ENCODE measurements around the gene C4orf50. TPM values are rescaled to one million over a fixed set of nuclear protein-coding genes. Genes with fewer than 3 reads are reported as not detected.

The C4orf50 gene
- total RNA-seq, 1 donor: not detected

DNA sequence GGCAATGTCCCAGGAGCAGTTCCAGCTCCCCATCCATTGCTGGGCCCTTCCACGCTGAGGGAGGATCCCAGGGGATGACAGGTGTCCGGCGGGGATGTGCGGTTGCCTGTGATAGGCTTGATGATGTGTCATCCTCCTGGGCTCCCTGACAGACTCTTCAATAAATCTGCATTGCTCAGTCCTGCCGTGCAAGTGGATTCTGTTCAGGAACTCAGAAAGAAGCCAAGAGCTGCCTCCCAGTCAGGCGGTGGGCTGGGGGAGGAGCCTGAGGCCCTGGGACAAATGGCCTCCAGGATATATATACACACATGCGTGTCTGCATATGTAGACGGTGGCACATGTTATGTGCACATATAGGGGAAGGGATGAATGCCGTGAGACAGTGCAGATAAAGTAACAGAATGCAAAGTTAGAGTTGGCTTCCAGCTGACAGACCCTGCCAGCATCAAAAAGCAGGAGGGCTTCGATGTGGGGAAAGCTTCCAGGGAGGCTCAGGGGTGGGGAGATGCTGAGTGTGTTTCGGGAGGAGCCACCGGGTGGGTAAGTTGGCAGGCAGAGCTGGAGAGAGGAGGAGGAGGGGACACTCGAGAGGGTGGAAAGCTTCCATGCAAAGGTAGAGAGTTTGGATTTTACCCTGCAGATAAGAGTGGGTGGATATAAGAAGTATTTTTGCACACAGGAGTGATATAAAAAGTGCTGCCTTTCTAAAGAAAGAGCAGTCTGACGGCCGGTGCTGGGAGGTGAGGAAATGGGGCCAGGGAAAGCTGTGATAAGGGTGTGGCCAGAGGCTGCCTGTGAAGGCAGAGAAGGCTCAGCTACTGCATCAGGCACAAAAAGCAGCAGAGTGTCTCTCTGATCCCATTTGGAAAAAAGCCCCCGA is 96.9 kb downstream of the C4orf50 start:
- DNase-seq (ENCODE audit: low read depth): no peak
- H3K4me3 ChIP-seq (ENCODE audit: low read depth, low read length): no peak overlapping the region
- TF ChIP-seq, protein P1, sequence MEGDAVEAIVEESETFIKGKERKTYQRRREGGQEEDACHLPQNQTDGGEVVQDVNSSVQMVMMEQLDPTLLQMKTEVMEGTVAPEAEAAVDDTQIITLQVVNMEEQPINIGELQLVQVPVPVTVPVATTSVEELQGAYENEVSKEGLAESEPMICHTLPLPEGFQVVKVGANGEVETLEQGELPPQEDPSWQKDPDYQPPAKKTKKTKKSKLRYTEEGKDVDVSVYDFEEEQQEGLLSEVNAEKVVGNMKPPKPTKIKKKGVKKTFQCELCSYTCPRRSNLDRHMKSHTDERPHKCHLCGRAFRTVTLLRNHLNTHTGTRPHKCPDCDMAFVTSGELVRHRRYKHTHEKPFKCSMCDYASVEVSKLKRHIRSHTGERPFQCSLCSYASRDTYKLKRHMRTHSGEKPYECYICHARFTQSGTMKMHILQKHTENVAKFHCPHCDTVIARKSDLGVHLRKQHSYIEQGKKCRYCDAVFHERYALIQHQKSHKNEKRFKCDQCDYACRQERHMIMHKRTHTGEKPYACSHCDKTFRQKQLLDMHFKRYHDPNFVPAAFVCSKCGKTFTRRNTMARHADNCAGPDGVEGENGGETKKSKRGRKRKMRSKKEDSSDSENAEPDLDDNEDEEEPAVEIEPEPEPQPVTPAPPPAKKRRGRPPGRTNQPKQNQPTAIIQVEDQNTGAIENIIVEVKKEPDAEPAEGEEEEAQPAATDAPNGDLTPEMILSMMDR (IDR thresholded peaks at IDR 0.05; ENCODE audit: insufficient read depth, low read depth, low read length): no peak

DNA sequence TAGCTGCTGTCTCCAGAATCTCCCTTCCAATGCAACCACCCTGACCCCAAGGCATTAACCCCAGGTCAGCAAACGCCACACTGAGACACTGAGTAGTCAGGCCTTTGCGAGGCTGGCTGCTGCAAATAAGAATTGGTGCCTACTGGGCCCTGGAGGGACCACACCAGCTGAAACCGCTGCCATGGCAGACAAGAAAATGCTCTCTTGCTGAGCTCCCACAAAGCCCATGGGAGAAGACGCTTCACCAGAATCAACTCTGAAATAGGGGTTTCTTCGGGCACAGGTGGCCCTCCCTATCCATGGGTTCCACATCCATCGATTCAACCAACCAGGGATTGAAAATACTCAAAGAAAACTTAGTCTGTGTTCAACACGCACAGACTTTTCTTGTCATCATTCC is 98.7 kb downstream of the C4orf50 start:
- no peak overlapping the region for H3K4me3 ChIP-seq (ENCODE audit: low read depth, low read length)
- no peak for DNase-seq (ENCODE audit: low read depth)
- TF ChIP-seq, protein P1 (IDR thresholded peaks at IDR 0.05; ENCODE audit: insufficient read depth, low read depth, low read length): no peak

DNA sequence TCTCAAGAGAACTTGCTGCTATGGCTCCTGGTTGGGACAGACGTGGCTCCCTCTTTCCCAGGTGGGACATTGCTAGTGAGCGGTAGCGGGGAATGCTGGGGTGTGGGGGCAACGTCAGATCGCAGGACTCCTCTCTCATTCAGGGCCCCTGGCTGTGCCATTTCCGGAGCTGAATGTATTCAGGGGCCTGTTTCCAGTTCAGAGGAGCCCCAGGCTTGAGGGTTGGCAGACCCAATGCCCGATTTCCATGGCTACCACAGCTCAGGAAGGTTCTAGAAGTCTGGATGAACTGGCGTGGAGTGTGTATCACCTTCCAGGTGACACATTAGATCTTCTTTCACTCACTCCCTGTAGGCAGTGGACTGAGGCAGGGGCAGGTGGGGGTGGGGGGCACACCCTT is 99.2 kb downstream of the C4orf50 start:
- DNase-seq (ENCODE audit: low read depth): no peak
- TF ChIP-seq, protein P1 (IDR thresholded peaks at IDR 0.05; ENCODE audit: insufficient read depth, low read depth, low read length): no peak
- H3K4me3 ChIP-seq (ENCODE audit: low read depth, low read length): no peak overlapping the region

DNA sequence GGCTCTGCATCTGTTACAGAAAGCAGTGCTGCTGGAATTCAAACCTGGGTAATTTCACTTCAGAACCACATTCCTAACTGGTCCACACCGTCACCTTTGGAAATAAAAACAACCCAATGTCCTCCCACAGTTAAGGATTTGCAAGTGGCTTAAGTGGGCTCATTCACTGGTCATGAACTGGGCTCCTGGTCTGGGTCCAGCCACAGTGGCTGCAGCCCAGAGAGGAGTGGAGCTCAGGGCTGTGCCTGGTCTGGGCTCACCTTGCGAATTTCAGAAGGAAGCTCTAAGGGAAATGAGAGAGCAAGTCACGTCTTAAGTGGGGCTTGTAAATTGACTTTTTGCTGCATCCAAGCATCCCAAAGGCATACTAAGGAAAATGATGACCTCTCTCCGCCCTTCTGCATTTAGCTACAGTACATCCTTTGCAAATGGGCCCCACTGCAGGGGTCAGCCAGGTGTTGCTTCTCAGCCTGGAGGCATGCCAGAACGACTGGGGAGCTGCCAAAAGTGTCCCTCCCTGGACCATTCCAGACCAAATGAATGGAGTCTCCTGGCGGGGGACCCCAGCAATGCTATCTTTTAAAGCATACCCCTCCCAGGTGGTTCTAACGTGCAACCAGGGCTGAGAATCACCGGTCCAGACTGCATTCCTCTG is 99.8 kb downstream of the C4orf50 start:
- no peak overlapping the region for H3K4me3 ChIP-seq (ENCODE audit: low read depth, low read length)
- no peak for DNase-seq (ENCODE audit: low read depth)
- TF ChIP-seq, protein P1 (IDR thresholded peaks at IDR 0.05; ENCODE audit: insufficient read depth, low read depth, low read length): no peak

DNA sequence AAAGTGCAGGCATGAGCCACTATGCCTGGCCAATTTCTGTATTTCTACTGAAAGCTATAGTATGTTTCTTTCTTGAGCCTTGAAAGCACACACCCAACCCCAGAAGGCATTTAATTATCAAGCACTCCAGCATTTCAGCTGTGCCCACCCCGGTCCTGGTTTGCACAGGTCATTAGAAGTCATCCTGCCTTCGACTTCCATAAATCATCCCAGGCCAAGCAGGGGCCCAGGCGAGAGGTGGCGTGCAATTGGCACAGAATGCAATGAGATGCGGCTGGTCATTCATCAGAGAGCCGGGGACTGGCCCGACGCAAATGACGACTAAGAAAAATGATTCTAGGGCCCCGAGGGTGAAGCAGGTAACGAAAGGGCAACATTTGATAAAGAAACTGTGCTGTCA is 100.6 kb downstream of the C4orf50 start:
- TF ChIP-seq, protein P1 (IDR thresholded peaks at IDR 0.05; ENCODE audit: insufficient read depth, low read depth, low read length): no peak
- no peak overlapping the region for H3K4me3 ChIP-seq (ENCODE audit: low read depth, low read length)
- DNase-seq (ENCODE audit: low read depth): no peak

DNA sequence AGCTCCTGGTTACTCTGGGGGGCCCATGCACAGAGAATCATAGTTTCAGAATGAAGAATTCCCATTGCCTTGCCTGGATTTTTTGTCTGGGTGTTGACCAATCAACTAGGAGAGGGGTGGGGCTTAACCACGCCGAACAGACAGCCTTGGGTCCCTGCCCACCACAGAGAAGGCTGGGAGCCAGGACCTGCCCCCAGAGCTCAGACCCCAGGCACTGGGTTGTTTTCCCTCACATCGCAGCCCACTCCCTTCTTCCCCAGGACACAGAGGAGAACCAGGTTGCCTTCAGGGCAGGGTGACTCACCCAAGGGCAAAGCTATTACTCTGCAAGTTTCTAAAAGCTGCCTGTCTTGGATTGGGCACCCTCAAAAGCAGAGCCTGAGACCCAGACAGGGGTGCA is 102.0 kb downstream of the C4orf50 start:
- H3K4me3 ChIP-seq (ENCODE audit: low read depth, low read length): no peak overlapping the region
- no peak for DNase-seq (ENCODE audit: low read depth)
- TF ChIP-seq, protein P1 (IDR thresholded peaks at IDR 0.05; ENCODE audit: insufficient read depth, low read depth, low read length): no peak
